HG02884 (cell line): ENCODE data around the gene CAV1.

ENCODE experiments used
- ATAC-seq: cut with Tn5 transposase; IDR thresholded peaks from one replicate; pipeline ENCODE4 v1.9.1; 2021; ENCODE audit warnings: mild to moderate bottlenecking, moderate library complexity; ENCODE audit not compliant: unreplicated experiment

CAV1 gene

GRCh38 chr7:116528008-116528789 is 3.4 kb downstream of the CAV1 start:
- ATAC-seq = no peak

- no peak for ATAC-seq
Measured at GRCh38 chr7:116529250-116529649, 4.4 kb downstream of the CAV1 start.

GRCh38 chr7:116530107-116530820 is 5.4 kb downstream of the CAV1 start:
- no peak for ATAC-seq

- ATAC-seq = no peak
Measured at GRCh38 chr7:116532102-116532688, 7.4 kb downstream of the CAV1 start.

- no peak for ATAC-seq
Measured at GRCh38 chr7:116534790-116535189, 10.0 kb downstream of the CAV1 start.

GRCh38 chr7:116535416-116535815 is 10.6 kb downstream of the CAV1 start:
- no peak for ATAC-seq

GRCh38 chr7:116538138-116538537 is 13.3 kb downstream of the CAV1 start:
- ATAC-seq = no peak

GRCh38 chr7:116539879-116540278 is 15.0 kb downstream of the CAV1 start:
- ATAC-seq = no peak

- ATAC-seq = no peak
Measured at GRCh38 chr7:116540743-116541142, 15.9 kb downstream of the CAV1 start.

- ATAC-seq = no peak
Measured at GRCh38 chr7:116541951-116542350, 17.1 kb downstream of the CAV1 start.

- ATAC-seq = no peak
Measured at GRCh38 chr7:116542618-116543017, 17.8 kb downstream of the CAV1 start.

- no peak for ATAC-seq
Measured at GRCh38 chr7:116543664-116544063, 18.8 kb downstream of the CAV1 start.

- no peak for ATAC-seq
Measured at GRCh38 chr7:116544487-116544886, 19.7 kb downstream of the CAV1 start.

- no peak for ATAC-seq
Measured at GRCh38 chr7:116545411-116545993, 20.7 kb downstream of the CAV1 start.

- no peak for ATAC-seq
Measured at GRCh38 chr7:116546054-116546453, 21.2 kb downstream of the CAV1 start.

GRCh38 chr7:116546916-116547315 is 22.1 kb downstream of the CAV1 start:
- no peak for ATAC-seq

- ATAC-seq = no peak
Measured at GRCh38 chr7:116547347-116547746, 22.5 kb downstream of the CAV1 start.

GRCh38 chr7:116548506-116548905 is 23.7 kb downstream of the CAV1 start:
- ATAC-seq = peak; percentile 94

GRCh38 chr7:116549370-116549769 is 24.5 kb downstream of the CAV1 start:
- no peak for ATAC-seq

- ATAC-seq = no peak
Measured at GRCh38 chr7:116551692-116552091, 26.9 kb downstream of the CAV1 start.

GRCh38 chr7:116552602-116553001 is 27.8 kb downstream of the CAV1 start:
- ATAC-seq = no peak
